ENCODE measurements around the gene HOGA1. TPM values are rescaled to one million over a fixed set of nuclear protein-coding genes. Genes with fewer than 3 reads are reported as not detected.
A peak's percentile ranks its signal among the peaks of the same experiment; 100 is the strongest.
"Not testable (repeated sequence)": the region's sequence is repeated elsewhere in the genome, so short reads cannot be mapped to it uniquely, and the experiment has no call there.

Gene HOGA1
- total RNA-seq, 6 experiments from 2014 or later = 16.8 to 92.9 (median 36.5) TPM

DNA sequence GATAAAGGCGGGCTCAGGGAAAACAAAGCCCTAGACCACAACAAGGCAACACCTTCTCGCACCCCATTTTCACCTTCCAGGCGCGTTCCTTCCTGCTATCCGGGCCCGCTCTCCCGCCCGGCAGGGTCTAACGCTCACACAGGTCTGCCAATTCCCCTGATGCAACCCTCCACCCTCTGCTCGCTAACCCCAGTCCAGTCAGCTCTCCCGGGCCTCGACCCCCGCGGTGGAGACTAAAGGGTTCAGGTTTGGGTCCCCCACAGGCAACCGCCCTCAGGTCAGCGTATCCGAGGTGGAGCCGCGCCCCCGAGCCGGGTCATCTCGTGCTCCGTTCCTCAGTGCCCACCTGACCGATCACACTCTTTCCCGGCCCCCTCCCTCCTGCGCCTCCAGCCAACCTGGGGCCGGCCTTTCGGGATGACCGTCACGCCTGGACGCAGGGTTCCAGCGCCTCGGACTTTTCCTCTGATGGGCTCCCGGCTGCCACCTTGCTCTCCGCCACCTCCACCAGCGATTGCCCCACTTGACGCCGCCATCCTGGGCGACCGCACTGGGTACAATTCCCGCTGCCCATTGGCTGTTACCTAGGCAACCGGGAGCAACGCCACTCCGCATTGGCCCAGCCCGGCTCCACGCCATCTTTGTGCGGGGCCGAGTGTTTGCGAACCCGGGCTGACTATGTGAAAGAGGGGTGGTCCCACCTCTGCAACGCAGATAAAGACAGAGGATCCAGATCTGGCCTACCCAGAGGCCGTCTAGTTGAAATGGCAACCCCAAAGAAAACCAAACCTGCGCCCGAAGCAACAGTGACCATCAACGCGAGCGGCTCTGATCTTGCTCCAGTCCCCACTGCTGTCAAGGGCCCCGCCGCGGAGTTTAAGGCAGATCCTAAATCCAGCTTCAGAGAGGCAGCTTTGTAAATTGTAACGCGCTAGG lies 49.0 kb downstream of the HOGA1 start, which contains the start of gene MORN4:
Gene MORN4 (minus strand): TSS at position 552 of the 936 bp plus-strand sequence. CDS start 13,847 bp downstream, outside the sequence.
- intact Hi-C loops (cut with DNase I) = no loop called here
- Histone ChIP-seq H3K27ac (no peak within 1 kb of the TSS), H3K4me3 (peak within 1 kb of the TSS; percentile 66 to 71 (median 67)), H3K9me3 (no peaks in the 10 kb centered on the region), H3K36me3 (no peaks in the 10 kb centered on the region), H3K4me1 (no peaks in the 10 kb centered on the region), H3K27me3 (no peaks in the 10 kb centered on the region)
- under 1% methylated on average over 47 of the region's 62 CpGs for WGBS (ENCODE audit: insufficient coverage, low coverage, low lambda C conversion rate, missing lambda C conversion rate)
- ATAC-seq (peak; percentile 98 to 100 (median 100)), DNase-seq (peak; percentile 92 to 95 (median 92))
- TF ChIP-seq POLR2A (IDR thresholded peaks at IDR 0.05) (no peak), CTCF (IDR thresholded peaks at IDR 0.05) (no peak)

- Histone ChIP-seq H3K27me3 (no peaks in the 10 kb centered on the region), H3K4me1 (no peaks in the 10 kb centered on the region), H3K4me3 (peak overlapping the region; percentile 66 to 71 (median 67)), H3K36me3 (no peaks in the 10 kb centered on the region), H3K9me3 (no peaks in the 10 kb centered on the region), H3K27ac (no peak overlapping the region)
- TF ChIP-seq CTCF (IDR thresholded peaks at IDR 0.05) (peak in 1 of 4 donors; percentile 10), POLR2A (IDR thresholded peaks at IDR 0.05) (no peak)
- DNase-seq (no peak), ATAC-seq (peak in 2 of 4 donors; percentile 7 to 8)
- 70% methylated on average over 8 of the region's 8 CpGs for WGBS (ENCODE audit: insufficient coverage, low coverage, low lambda C conversion rate, missing lambda C conversion rate)
- intact Hi-C loops (cut with DNase I) = no loop called here
Measured at GRCh38 chr10:97633921-97634320, 49.7 kb downstream of the HOGA1 start.

GRCh38 chr10:97635577-97635976 lies 51.4 kb downstream of the HOGA1 start:
- intact Hi-C loops (cut with DNase I) = no loop called here
- TF ChIP-seq CTCF (IDR thresholded peaks at IDR 0.05) = no peak
- no peak for TF ChIP-seq POLR2A (IDR thresholded peaks at IDR 0.05)
- H3K27ac ChIP-seq = no peak overlapping the region

DNA sequence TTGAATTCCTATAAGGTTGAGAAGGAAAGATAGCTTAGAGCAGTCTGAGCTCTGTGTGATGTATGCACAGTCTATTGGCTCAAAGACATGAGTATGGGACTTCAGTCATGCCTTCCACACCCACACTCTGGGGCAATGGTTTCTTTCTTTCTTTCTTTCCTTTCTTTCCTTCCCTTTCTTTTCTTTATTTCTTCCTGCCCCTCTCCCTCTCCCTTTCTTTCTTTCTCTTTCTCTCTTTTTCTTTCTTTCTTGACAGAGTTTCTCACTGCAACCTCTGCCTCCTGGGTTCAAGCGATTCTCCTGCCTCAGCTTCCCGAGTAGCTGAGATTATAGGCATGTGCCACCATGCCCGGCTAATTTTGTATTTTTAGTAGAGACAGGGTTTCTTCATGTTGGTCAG lies 54.9 kb downstream of the HOGA1 start:
- ATAC-seq; H3K9me3 ChIP-seq; H3K4me3 ChIP-seq; intact Hi-C loops (cut with DNase I); H3K27me3 ChIP-seq; H3K27ac ChIP-seq; H3K36me3 ChIP-seq; DNase-seq: not testable (repeated sequence)
- peaks cover 0 to 11% (median 6%) of the 10 kb centered on the region in 4 donors for H3K4me1 ChIP-seq
- 60% methylated on average over 1 of the region's 3 CpGs for WGBS (ENCODE audit: insufficient coverage, low coverage, low lambda C conversion rate, missing lambda C conversion rate)

More at GRCh38 chr10:97635577-97635976, 51.4 kb downstream of the HOGA1 start:
- ATAC-seq (no peak), DNase-seq (no peak)
- 100% methylated on average over 1 of the region's 1 CpG for WGBS (ENCODE audit: insufficient coverage, low coverage, low lambda C conversion rate, missing lambda C conversion rate)
- H3K36me3 ChIP-seq = no peaks in the 10 kb centered on the region
- no peaks in the 10 kb centered on the region for H3K27me3 ChIP-seq
- H3K4me1 ChIP-seq = no peaks in the 10 kb centered on the region
- no peaks in the 10 kb centered on the region for H3K9me3 ChIP-seq
- no peak overlapping the region for H3K4me3 ChIP-seq

Measured in right lobe of liver (tissue), 6 donors.